Common myeloid progenitor, CD34-positive (primary cell): ENCODE data around the gene NTRK3.

Experiments
- CTCF ChIA-PET: fragments of 350-600 bp; sonication (Branson Sonifier 250); formaldehyde crosslinking; loops from one replicate; lab custom pipeline; 2021; ENCODE audit warnings: antibody characterized with exemption; lab: Charles Lee
- POLR2A ChIA-PET: fragments of 350-600 bp; sonication (Branson Sonifier 250); formaldehyde crosslinking; loops from one replicate; lab custom pipeline; 2021; ENCODE audit warnings: antibody characterized with exemption; lab: Charles Lee
- DNase-seq, 3 donors: peaks; one replicate each; pipeline versions ENCODE4 v3.0.0 to v3.0.0-alpha.2; 2013
- H3K27ac ChIP-seq, 2 experiments: 1 replicate in 1 of 2; 2 replicates in 1 of 2; pipeline ENCODE4 v1.7.0; 2013; ENCODE audit warnings: inconsistent platforms in 2 of 2, low read length in 2 of 2, mild to moderate bottlenecking in 2 of 2, low read depth in 1 of 2, moderate library complexity in 1 of 2; ENCODE audit not compliant: severe bottlenecking in 2 of 2, insufficient read depth in 1 of 2, poor library complexity in 1 of 2
- H3K27me3 ChIP-seq, 5 experiments: replicated peaks in 2 of 5; 1 replicate in 3 of 5; 2 replicates in 2 of 5; pipeline versions ENCODE4 v1.6.1 to v1.7.0; 2013; ENCODE audit warnings: low read length in 4 of 5, mild to moderate bottlenecking in 2 of 5, moderate library complexity in 2 of 5, inconsistent platforms in 1 of 5; ENCODE audit not compliant: insufficient read depth in 5 of 5, control insufficient read depth in 4 of 5
- H3K36me3 ChIP-seq, 4 experiments: 1 replicate in 2 of 4; 2 replicates in 2 of 4; pipeline versions ENCODE4 v1.6.1 to v1.7.0; 2013; ENCODE audit warnings: low read length in 3 of 4, control low read depth in 1 of 4, mild to moderate bottlenecking in 1 of 4; ENCODE audit not compliant: control insufficient read depth in 4 of 4, insufficient read depth in 4 of 4
- H3K4me1 ChIP-seq, 4 experiments: 1 replicate in 3 of 4; 2 replicates in 1 of 4; pipeline versions ENCODE4 v1.6.1 to v1.7.1; 2013; ENCODE audit warnings: low read length in 3 of 4, mild to moderate bottlenecking in 3 of 4, control low read depth in 1 of 4, inconsistent platforms in 1 of 4, moderate library complexity in 1 of 4; ENCODE audit not compliant: control insufficient read depth in 4 of 4, insufficient read depth in 4 of 4; ENCODE audit errors: control extremely low read depth in 1 of 4
- H3K4me3 ChIP-seq, 7 experiments: 1 replicate in 4 of 7; 2 replicates in 3 of 7; pipeline versions ENCODE4 v1.5.1 to v1.7.0; 2013; ENCODE audit warnings: mild to moderate bottlenecking in 7 of 7, low read length in 6 of 7, moderate library complexity in 6 of 7, inconsistent platforms in 2 of 7, low read depth in 2 of 7, control low read depth in 1 of 7; ENCODE audit not compliant: insufficient read depth in 4 of 7, control insufficient read depth in 1 of 7; ENCODE audit errors: extremely low read depth in 1 of 7
- H3K9me3 ChIP-seq, 5 experiments: 1 replicate in 4 of 5; 2 replicates in 1 of 5; pipeline versions ENCODE4 v1.6.1 to v1.7.1; 2013; ENCODE audit warnings: low read length in 4 of 5, mild to moderate bottlenecking in 2 of 5, inconsistent platforms in 1 of 5, low read depth in 1 of 5, moderate library complexity in 1 of 5; ENCODE audit not compliant: control insufficient read depth in 4 of 5, insufficient read depth in 2 of 5; ENCODE audit errors: control extremely low read depth in 1 of 5
- WGBS: methylation state at CpG from one replicate; pipeline ENCODE4 v1.1.5; 2013; ENCODE audit not compliant: insufficient coverage; 5-methylcytosine and 5-hydroxymethylcytosine counted together

NTRK3 gene

GRCh38 chr15:88262064-88262463 lies 5.5 kb upstream of the NTRK3 start:
- H3K27me3 ChIP-seq: peaks cover 6 to 75% (median 21%) of the 10 kb centered on the region in 5 experiments
- ChIA-PET POLR2A (no interaction called here), CTCF (no interaction called here)
- no peak overlapping the region for H3K4me3 ChIP-seq
- no peak overlapping the region for H3K27ac ChIP-seq
- DNase-seq: no peak
- H3K36me3 ChIP-seq: no peaks in the 10 kb centered on the region
- 94% methylated on average over 5 of the region's 5 CpGs for WGBS
- peaks cover 0 to 12% (median 6%) of the 10 kb centered on the region in 4 experiments for H3K4me1 ChIP-seq
- peaks cover 0 to 2% (median 0%) of the 10 kb centered on the region in 5 experiments for H3K9me3 ChIP-seq

GRCh38 chr15:88258093-88258641 lies 1.6 kb upstream of the NTRK3 start:
- no peaks in the 10 kb centered on the region for H3K36me3 ChIP-seq
- peaks cover 0 to 2% (median 0%) of the 10 kb centered on the region in 5 experiments for H3K9me3 ChIP-seq
- DNase-seq: peak in 2 of 3 donors; percentile 22 to 27
- CTCF ChIA-PET: interaction anchor here (1.2 to 2.7 kb wide), 2 partner anchors 10 to 13 kb away, joined by 4 to 13 read pairs; no protein-coding TSS in a partner anchor
- H3K4me3 ChIP-seq: peak overlapping the region in 2 of 7 experiments; percentile 16 to 46
- WGBS: 22% methylated on average over 13 of the region's 17 CpGs
- POLR2A ChIA-PET: no interaction called here
- peaks cover 0 to 28% (median 18%) of the 10 kb centered on the region in 4 experiments for H3K4me1 ChIP-seq
- no peak overlapping the region for H3K27ac ChIP-seq
- H3K27me3 ChIP-seq: peaks cover 6 to 88% (median 44%) of the 10 kb centered on the region in 5 experiments

- DNase-seq: peak in 2 of 3 donors; percentile 29 to 39
- ChIA-PET POLR2A (no interaction called here), CTCF (interaction anchor here (1.2 to 2.7 kb wide), 2 partner anchors 10 to 12 kb away, joined by 4 to 13 read pairs; no protein-coding TSS in a partner anchor)
These were observed 963 bp upstream of the NTRK3 start for GRCh38 chr15:88257311-88258092.

GRCh38 chr15:88255484-88256278 lies 858 bp downstream of the NTRK3 start:
- peaks cover 4 to 89% (median 44%) of the 10 kb centered on the region in 5 experiments for H3K27me3 ChIP-seq
- H3K9me3 ChIP-seq: peaks cover 0 to 2% (median 0%) of the 10 kb centered on the region in 5 experiments
- H3K4me1 ChIP-seq: peaks cover 0 to 28% (median 18%) of the 10 kb centered on the region in 4 experiments
- DNase-seq: peak in 2 of 3 donors; percentile 48 to 62
- H3K36me3 ChIP-seq: no peaks in the 10 kb centered on the region
- CTCF ChIA-PET: interaction anchor here (2.7 kb wide), 1 partner anchor 10 kb away, joined by 13 read pairs; no protein-coding TSS in a partner anchor
- POLR2A ChIA-PET: no interaction called here
- 1% methylated on average over 53 of the region's 58 CpGs for WGBS
- H3K4me3 ChIP-seq: peak overlapping the region in 3 of 7 experiments; percentile 19 to 26 (median 23)
- no peak overlapping the region for H3K27ac ChIP-seq

More at GRCh38 chr15:88257311-88258092, 963 bp upstream of the NTRK3 start:
- under 1% methylated on average over 35 of the region's 49 CpGs for WGBS
- H3K36me3 ChIP-seq: no peaks in the 10 kb centered on the region
- peaks cover 0 to 28% (median 18%) of the 10 kb centered on the region in 4 experiments for H3K4me1 ChIP-seq
- H3K9me3 ChIP-seq: peaks cover 0 to 2% (median 0%) of the 10 kb centered on the region in 5 experiments
- H3K27me3 ChIP-seq: peaks cover 6 to 93% (median 44%) of the 10 kb centered on the region in 5 experiments
- no peak overlapping the region for H3K27ac ChIP-seq
- H3K4me3 ChIP-seq: peak overlapping the region in 3 of 7 experiments; percentile 46 to 69 (median 51)

GRCh38 chr15:88255087-88255483 lies 1.5 kb downstream of the NTRK3 start:
- ChIA-PET POLR2A (no interaction called here), CTCF (no interaction called here)
- no peak for DNase-seq
- WGBS: 1% methylated on average over 12 of the region's 23 CpGs
- H3K9me3 ChIP-seq: peaks cover 0 to 2% (median 0%) of the 10 kb centered on the region in 5 experiments
- H3K36me3 ChIP-seq: no peaks in the 10 kb centered on the region
- H3K27me3 ChIP-seq: peaks cover 4 to 85% (median 41%) of the 10 kb centered on the region in 5 experiments
- no peak overlapping the region for H3K4me3 ChIP-seq
- no peak overlapping the region for H3K27ac ChIP-seq
- peaks cover 0 to 28% (median 18%) of the 10 kb centered on the region in 4 experiments for H3K4me1 ChIP-seq

GRCh38 chr15:88252441-88252840 lies 4.1 kb downstream of the NTRK3 start:
- POLR2A ChIA-PET: no interaction called here
- H3K4me3 ChIP-seq: no peak overlapping the region
- no peak for DNase-seq
- 93% methylated on average over 7 of the region's 7 CpGs for WGBS
- H3K36me3 ChIP-seq: no peaks in the 10 kb centered on the region
- H3K4me1 ChIP-seq: peaks cover 0 to 23% (median 13%) of the 10 kb centered on the region in 4 experiments
- no peak overlapping the region for H3K27ac ChIP-seq
- CTCF ChIA-PET: interaction anchor here (2.0 kb wide), 1 partner anchor 8 kb away, joined by 6 read pairs; no protein-coding TSS in a partner anchor
- peaks cover 0 to 62% (median 22%) of the 10 kb centered on the region in 5 experiments for H3K27me3 ChIP-seq
- no peaks in the 10 kb centered on the region for H3K9me3 ChIP-seq
